Activated CD4-positive, alpha-beta T cell treated with anti-CD3 and anti-CD28 coated beads for 48 hours (primary cell): ENCODE data around the gene TMEM255B.

Source experiments
- DNase-seq: peaks from one replicate; pipeline ENCODE4 v3.0.0-alpha.2; 2020

TMEM255B gene

GRCh38 chr13:113806526-113806925 is 47.5 kb downstream of the TMEM255B start:
- no peak for DNase-seq

GRCh38 chr13:113808058-113808834 is 49.2 kb downstream of the TMEM255B start:
- no peak for DNase-seq

- no peak for DNase-seq
These were observed 50.9 kb downstream of the TMEM255B start for GRCh38 chr13:113809934-113810333.

DNA sequence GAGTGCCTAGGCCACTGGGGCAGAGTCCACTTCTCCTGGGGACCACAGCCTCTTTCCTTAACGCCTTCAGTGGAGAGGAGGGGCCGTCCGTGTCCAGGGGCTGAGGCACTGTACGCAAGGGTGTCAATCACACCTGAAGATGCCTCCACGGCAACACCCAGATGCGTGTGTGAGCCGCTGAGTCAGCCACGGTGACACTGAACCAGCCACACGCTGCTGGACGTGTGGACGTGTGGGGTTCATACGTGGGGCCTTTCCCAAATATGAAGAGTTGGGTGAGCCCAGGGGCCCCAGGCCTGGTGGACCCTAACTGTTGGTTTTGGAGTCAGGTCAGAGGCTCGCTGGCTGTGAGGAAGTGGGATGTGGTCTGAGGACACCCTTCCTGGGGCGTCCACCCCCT is 51.6 kb downstream of the TMEM255B start:
- no peak for DNase-seq

- DNase-seq: no peak
These were observed 52.3 kb downstream of the TMEM255B start for GRCh38 chr13:113811081-113811928.

DNA sequence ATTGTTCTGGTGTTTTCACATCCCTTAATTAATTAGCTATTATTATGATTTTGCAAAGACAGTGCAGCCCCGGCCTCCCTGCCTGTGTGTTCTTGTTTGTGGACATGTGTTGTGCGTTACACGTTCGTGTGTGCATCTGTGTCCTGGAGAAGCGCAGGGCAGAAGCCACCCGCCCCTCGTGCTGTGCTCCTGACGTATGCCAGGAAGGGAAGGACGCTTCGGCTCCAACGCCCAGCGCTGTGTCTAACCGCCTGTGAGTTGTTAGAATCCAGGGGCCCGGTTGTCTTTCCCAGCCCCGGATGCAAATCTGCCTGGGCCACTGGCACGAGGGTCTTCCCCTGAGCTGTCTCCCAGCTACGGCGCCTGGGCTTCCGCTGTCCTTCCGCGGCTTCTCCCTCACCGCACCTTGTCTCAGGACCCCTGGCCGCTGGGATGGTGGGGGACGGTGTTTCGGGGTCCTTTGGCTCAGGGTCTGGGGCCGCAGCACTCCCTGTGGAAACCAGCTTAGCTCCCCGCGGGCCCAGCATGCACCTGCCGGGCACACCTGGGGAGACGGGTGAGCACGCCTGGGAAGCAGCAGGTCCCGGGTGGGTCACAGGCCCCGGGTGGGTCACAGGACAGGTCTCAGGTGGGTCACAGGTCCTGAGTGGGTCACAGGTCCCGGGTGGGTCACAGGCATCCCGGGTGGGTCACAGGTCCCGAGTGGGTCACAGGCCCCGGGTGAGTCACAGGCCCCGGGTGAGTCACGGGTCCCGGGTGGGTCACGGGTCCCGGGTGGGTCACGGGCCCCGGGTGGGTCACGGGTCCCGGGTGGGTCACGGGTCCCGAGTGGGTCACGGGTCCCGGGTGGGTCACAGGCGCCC is 53.4 kb downstream of the TMEM255B start:
- DNase-seq: no peak

DNA sequence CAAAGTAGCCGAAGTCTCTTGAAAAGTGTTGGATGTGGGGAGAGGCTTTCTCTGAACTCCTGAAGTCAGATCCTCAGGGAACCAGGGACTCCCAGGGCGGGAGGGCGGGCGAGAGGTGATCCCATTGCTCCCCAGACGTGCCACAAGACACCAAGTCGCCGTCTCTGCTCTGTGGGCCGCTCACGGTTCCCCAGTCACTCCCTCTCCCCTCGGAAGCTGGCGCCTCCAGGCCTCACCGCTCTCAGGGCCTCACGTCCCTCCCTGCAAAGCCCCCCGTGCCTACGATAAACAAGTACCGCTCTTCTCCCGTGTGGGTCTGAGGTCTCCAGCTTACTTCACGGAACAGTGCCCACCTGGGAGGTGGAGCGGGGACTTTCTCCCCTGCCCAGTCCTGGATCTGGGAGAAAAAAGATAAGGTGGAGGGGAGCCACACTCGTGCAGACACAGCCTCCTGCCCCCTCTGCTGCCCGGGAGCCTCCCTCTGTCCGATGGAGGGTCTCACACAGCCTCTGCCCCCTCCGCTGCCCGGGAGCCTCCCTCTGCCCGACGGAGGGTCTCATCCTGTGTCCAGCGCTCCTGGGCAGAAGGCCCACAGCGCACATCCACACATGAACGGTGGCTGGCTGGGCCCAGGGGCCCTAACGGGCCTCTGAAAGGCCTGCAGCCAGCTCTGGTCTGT is 54.2 kb downstream of the TMEM255B start:
- DNase-seq: no peak

- DNase-seq: no peak
These were observed 54.9 kb downstream of the TMEM255B start for GRCh38 chr13:113813749-113814434.

GRCh38 chr13:113814435-113814821 is 55.4 kb downstream of the TMEM255B start:
- no peak for DNase-seq

GRCh38 chr13:113815151-113816058 is 56.4 kb downstream of the TMEM255B start:
- peak; percentile 43 for DNase-seq

DNA sequence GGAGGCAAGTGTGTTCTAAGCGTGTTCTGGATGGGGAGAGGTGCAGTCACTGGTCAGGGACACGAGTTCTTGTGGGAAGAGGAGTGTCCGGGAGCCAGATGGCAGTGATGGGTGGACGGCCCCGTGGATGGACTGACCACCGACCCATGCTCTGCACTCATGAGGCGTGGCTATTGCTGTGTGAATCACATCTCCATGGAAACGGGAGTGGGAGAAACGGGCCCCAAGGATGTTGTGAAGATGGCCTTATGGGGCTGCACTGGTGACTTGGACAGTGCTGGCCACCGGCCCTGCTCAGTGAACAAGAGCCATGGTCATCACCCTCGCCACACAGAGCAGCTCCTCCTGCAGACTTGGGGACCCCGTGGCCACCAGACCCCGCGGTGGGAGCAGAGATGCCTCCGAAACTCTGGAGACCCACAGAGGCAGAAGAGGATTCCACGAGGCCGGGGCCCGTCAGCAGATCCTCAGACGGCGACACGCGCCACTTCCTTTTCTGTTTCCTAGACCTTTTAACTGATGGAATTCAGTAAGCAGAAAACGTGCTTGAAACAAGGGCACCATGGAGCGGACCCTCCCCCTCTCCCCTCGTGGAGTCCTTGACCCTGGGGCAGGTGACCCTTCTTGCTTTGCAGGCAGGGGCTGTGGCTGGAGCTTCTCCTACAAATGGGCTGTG is 57.4 kb downstream of the TMEM255B start:
- peak; percentile 21 for DNase-seq

DNA sequence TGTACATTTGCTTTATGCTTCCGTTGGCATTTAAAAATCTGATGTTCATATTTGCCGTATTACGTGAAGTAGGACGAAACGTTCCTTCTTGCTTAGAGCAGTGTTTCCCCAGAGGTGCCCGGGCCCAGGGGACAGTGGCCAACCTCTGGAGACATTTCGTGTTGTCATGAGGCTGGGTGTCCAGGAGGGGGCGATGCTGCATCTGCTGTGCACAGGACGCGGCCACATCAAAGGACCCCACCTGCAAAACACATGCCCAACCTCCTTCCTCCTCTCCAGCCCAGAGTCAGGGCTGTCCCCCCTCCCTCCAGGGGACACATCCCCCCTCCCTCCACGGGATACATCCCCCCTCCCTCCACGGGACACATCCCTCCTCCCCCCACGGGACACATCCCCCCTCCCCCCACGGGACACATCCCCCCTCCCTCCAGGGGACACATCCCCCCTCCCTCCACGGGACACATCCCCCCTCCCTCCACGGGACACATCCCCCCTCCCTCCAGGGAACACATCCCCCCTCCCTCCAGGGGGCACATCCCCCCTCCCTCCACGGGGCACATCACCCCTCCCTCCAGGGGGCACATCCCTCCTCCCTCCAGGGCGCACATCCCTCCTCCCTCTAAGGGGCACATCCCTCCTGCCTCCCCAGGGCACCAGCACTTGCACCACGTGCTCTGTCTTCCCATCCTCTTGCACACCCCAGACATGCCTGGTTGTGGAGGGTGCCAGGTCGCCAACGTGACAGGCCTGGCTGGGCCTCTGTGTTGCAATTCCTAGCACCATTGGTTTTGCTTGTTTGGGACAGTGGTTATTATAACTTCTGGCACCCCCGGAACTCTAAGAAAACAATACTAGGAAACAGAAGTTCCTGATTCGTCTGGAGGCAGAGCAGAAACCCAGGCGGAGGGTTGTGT is 58.2 kb downstream of the TMEM255B start:
- DNase-seq: peak; percentile 92

DNA sequence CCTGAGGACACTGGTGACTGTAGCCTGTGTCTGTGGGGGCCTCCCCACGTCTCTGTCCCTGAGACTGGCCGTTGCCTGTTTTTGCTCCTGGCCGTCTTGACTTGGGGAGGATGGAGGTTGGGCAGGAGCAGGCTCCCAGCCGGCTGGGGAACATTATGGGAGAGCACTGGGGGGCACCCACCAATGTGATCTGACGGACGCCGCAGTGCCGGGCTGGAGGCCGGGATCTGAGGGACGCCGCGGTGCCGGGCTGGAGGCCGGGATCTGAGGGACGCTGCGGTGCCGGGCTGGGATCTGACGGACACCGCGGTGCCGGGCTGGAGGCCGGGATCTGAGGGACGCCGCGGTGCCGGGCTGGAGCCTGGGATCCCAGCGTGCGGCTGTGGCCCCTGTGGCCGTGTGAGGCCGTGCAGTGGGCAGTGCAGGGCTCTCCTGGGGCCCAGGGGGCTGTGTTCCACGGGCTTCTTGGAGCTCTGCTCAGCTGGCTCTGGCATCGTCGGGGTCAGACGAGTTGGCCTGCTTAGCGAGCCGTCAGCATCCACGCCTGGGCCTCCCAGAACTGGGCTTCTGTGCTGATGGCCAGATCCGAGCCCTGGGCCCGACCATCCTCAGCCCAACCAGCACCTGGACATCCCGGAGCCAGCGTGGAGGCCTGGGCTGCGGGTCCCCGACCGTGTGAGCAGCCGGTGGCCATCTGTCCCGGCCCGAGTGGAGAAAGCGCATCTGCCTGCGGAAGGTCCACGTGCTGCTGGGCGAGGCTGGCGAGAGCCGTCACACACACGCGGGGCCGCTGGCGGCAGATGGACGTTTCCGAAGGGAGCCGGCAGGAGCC is 59.0 kb downstream of the TMEM255B start:
- DNase-seq: no peak

DNA sequence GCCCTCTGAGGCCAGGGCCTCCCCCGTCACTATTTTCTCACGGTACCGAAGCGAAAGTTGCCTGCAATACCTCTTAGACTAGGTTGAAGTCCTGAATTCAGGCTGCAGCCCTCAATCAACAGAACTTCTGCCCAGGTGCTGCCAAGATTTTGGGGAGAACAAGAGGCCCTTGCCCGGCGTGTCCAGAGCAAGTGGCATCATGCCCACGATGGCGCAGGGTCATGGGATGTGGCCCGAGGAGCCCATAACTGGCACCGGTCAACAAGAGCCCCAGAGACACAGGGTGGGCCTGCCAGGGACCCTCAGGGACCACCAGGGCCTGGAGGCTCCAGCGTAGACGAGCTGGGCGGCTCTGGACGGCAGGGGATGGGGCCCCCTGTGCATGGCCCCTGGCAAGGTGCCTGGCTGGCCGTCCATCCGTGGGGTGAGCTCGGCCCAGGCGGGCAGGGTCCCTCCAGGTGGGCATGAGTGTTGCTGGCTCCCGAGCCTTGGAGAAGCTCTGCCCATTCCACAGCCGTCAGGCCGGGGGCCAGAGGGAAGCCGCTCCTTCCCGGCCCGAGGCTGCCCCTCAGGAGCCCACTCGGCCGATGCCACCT is 59.8 kb downstream of the TMEM255B start:
- no peak for DNase-seq

GRCh38 chr13:113819341-113819730 is 60.3 kb downstream of the TMEM255B start:
- DNase-seq: no peak

DNA sequence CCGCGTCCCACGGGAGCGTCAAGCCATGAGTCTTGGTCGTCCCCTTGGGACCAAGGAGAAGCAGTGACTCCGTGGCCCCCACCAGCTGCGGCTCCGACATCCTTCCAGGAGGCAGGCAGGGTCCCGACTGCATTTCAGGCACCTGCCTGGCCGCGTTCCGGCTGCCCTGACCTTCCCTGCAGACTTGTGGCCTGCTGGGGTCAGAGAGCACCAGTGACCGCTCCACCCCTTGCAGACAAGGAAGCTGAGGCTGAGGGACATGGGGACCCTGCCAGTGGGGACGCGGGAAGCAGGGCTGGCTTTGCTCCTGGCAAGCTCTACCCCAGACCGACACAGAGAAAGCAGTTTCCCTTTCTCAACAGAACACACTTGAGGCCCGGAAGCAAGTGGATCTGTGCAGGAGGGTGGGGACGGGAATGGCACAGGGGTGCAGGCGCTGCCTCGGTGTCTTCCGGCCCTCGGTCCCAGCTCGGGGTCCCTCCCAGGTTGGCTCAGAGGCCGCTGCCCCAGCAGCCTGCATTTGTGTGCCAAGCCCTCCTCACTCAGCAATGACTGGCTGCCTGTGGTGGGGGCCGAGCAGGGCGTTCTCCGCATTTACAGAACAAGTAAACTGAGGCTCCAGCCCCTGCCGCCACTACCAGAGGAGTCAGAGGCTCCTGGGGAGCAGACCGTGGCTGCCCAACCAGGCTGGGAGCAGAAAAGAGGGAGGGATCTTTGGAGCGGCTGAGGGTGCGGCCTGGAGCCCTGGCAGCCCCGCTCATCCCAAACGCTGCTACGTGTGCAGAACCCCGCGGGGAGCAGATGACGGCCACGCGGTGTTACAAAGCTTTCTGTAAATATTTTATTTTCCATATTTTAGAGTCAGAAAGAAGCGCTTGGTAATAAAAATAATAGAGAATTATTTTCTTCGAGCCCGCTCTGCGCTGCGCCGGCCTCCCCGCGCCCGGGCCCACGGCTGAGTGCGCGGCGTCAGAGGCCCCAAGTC is 61.0 kb downstream of the TMEM255B start:
- no peak for DNase-seq
